ENCODE results near the gene TKFC.

Gene TKFC

GRCh38 chr11:61332797-61333549, at the start of gene TKFC, which contains the start of gene DDB1:
Gene TKFC, plus strand, starts transcription at chr11:61333228. Its CDS starts 1,501 bp downstream, at chr11:61334729.
Gene DDB1, minus strand, starts transcription at chr11:61333105. Its CDS starts 137 bp downstream, at chr11:61332968.
- H3K4me3 ChIP-seq (ENCODE audit: low read length) = peak within 1 kb of the TSS; percentile 90
- DNase-seq (ENCODE audit: low read depth) = peak; percentile 86
- no peak for TF ChIP-seq CTCF (conservative IDR thresholded peaks at IDR 0.05; ENCODE audit: low read length)

GRCh38 chr11:61283613-61284012, 49.4 kb upstream of the TKFC start:
- no peak for TF ChIP-seq CTCF (conservative IDR thresholded peaks at IDR 0.05; ENCODE audit: low read length)
- DNase-seq (ENCODE audit: low read depth) = no peak
- no peak overlapping the region for H3K4me3 ChIP-seq (ENCODE audit: low read length)

- TF ChIP-seq CTCF (conservative IDR thresholded peaks at IDR 0.05; ENCODE audit: low read length) = no peak
- H3K4me3 ChIP-seq (ENCODE audit: low read length) = no peak overlapping the region
- no peak for DNase-seq (ENCODE audit: low read depth)
These were observed 45.6 kb upstream of the TKFC start for GRCh38 chr11:61287338-61287977.

- no peak for DNase-seq (ENCODE audit: low read depth)
- TF ChIP-seq CTCF (conservative IDR thresholded peaks at IDR 0.05; ENCODE audit: low read length) = no peak
- no peak overlapping the region for H3K4me3 ChIP-seq (ENCODE audit: low read length)
These were observed 41.9 kb upstream of the TKFC start for GRCh38 chr11:61290905-61291690.

- TF ChIP-seq CTCF (conservative IDR thresholded peaks at IDR 0.05; ENCODE audit: low read length) = no peak
- no peak overlapping the region for H3K4me3 ChIP-seq (ENCODE audit: low read length)
- no peak for DNase-seq (ENCODE audit: low read depth)
These were observed 40.7 kb upstream of the TKFC start for GRCh38 chr11:61292356-61292755.

GRCh38 chr11:61293867-61294716, 38.9 kb upstream of the TKFC start:
- TF ChIP-seq CTCF (conservative IDR thresholded peaks at IDR 0.05; ENCODE audit: low read length) = 0 out of 2 replicates have a peak, but pooled peaks have one; percentile 19
- peak; percentile 25 for DNase-seq (ENCODE audit: low read depth)
- H3K4me3 ChIP-seq (ENCODE audit: low read length) = peak overlapping the region; percentile 62
